HG03442 (cell line): ENCODE data around the gene VRK1.

Experiments used
- ATAC-seq: cut with Tn5 transposase; IDR thresholded peaks from one replicate; pipeline ENCODE4 v1.9.1; 2021; ENCODE audit warnings: mild to moderate bottlenecking, moderate library complexity; ENCODE audit not compliant: unreplicated experiment

The VRK1 gene

DNA sequence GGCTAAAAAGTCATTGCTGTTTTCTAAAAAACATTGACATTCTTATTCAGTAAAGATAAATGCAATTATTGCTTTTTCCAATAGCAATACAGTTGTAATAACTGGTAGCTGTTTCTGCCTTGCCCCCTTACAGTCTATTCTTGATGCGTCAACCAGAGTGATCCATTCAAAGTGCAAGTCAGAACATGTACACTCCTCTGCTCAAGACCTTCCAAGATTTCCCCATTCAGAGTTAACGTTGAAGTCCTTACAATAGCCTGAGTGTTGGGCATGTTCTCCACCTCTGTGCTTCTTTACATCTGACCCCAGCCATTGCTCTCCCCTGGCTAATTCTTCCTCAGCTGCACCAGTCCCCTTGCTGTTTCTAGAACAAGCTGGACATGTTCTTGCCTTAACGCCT, 24.3 kb downstream of the VRK1 start:
- no peak for ATAC-seq

DNA sequence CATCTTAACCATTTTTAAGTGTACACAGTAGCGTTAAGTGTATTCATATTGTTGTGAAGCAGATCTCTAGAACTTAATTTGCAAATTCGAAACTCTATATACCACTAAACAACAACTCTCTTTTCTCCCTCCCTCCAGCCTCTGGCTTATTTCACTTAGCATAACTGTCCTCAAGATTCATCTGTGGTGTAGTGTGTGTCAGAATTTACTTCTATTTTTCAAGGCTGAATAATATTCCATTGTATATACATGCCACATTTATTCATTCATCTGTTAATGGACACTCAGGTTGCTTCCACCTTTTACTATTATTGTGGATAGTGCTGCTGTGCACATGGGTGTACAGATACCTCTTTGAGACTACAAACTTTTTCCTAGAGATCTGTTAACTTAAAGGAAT, 26.5 kb downstream of the VRK1 start:
- no peak for ATAC-seq

DNA sequence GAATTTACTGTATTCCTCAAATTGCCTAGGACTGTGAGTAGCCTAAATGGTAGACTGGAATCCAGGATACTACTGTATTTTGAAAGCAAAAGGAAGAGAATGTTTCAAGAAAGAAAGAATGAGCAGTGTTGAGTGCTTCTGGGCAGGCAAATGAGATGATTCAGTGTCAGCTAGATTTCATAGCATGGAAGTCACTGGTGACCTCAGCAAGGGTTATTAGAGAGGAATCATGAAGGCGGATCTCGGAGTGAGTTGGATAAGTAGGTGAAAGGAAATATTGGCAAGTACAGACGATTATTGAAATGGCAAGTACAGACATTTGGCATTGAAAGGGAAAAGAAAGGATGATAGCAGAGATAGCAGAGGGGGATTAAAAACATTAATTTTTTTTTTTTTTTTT, 27.1 kb downstream of the VRK1 start:
- ATAC-seq: no peak

DNA sequence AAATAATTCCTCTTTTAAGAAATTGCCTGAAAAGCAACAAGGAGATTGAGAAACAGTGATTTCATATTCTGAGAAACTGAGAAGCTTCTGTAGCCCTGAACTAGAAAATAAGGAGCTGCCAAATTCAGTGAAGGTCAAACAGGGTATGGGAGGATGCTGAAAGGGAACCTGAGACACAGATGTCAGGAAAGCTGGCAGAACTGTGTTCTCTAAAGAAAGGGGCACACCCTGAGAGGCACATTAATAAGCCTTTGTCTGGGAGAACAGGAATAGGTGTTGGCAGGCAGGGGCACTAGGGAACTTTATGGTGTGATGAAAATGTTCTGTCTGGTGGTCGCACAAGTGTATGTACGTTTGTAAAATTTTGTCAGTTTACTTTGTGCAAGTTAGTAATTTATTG, 29.6 kb downstream of the VRK1 start:
- no peak for ATAC-seq

DNA sequence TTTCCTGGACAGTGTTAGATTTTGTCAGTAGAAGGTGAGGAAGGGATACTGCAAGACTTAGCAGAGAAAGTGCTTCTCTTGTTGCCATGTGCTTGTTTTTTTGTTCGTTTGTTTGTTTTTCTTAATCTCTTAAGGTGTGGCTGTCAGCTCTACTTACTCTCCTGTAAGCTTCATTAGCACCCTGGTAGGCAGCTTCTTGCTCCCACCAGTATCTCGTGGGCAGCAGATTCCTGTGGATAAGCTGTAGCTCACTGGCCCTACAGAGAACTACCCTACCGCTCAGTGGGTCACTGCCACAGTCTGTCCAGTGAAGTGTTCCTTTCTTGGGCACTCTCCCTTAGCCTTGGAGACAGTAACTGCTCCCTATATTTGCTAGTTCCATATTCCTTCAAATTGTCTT, 30.1 kb downstream of the VRK1 start:
- no peak for ATAC-seq

DNA sequence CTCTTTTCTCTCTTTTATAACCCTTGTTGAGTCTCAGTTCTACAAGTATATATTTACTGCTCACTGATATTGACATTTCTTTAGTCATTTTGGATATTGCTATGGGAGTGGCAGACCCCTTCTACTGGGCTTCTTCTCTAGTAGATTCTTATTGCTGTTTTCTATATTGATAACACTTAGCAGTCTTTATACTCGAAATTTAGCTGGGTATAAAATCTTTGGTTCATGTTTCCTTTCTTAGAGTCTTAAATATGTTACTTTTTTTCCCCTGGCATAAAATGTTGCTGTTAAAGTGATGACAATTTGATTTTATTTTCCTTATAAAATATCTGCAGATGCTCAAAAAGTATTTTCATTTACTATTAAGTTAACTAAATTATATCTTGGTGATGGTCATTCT, 32.6 kb downstream of the VRK1 start:
- no peak for ATAC-seq

DNA sequence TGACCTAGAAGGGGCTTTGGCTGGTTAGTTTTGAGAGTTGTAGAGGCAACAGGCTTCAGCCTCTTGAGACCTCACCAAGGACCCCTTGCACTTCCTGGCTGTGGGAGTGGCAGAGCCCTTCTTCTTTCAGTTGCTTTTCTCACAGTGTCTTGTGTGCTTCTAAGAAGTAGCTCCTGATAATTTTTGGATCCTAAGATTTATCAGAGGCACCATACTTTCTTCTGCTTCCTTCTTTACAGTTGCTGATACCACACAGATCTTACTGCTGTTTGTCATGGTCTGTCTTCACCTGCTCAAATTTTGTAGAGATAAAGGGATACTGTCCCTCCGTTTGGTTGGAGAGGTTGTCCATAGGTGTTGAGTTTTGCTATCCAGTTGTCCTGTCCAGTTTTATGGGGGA, 33.8 kb downstream of the VRK1 start:
- no peak for ATAC-seq

DNA sequence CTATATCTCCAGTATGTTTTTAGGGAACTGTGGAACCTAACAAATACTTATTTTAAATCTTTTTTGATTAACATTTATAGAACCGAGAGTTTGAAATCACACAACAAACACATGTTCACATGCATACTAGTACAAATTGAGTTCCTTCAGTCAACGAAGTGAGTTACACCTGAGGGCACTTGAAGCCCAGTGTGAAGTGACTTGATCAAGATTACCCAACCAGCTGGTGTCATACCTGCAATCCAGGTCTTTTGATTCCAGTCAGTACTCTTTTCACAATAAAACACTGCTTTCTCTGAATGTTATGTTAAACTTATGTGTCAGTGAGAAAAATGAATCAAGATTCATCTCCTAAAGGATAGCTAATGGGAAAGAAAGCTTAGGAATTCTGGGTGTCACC, 35.2 kb downstream of the VRK1 start:
- ATAC-seq: no peak

DNA sequence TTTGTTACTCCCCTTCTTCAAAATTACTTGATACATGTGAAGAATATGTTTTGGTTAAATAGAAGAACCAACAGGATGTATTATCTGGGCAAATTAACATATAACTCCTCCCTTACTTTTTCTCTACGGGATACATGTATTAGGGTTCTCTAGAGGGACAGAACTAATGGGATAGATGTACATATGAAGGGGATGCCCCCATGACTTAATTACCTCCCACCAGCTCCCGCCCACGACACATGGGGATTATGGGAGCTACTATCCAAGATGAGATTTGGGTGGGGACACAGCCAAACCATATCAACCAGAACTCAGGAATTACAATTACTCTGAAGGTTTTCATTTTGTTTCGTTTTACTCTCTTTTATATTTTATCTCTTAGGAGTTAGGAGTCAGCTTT, 41.3 kb downstream of the VRK1 start:
- ATAC-seq: no peak

DNA sequence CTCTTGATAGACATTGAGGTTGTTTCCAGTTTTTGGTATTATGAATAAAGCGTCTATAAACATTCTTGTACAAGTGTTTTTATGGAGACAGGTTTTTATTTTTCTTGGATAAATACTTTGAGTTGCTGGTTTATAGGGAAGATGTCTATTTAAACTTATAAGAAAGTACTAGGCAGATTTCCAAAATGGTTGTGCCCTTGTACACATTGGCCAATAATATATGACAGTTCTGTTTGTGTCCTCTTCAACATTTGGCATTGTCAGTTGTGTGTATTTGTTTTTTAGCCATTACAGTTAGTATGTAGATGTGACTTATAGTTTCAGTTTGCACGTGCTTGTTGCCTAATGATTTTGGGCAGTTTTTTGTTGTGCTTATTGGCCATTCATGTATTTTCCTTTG, 42.1 kb downstream of the VRK1 start:
- no peak for ATAC-seq

DNA sequence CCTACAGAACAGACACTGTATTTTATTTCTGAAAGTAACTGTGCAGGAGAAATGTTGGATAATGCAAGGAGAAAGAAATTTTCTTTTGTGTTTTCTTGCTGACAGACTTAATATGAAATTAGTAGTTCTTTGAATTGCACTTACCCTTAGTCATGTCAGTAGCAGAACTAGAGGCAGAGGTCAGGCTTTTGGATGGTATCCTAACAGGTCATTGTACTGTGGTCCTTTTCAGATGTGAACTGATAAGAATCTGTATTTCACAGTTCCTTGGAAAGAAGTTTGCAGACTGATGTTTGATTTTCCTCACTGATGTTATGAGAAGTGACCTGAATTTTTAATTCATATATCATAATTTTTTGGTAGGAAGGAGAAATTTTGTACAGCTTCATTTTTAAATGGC, 46.0 kb downstream of the VRK1 start:
- no peak for ATAC-seq

DNA sequence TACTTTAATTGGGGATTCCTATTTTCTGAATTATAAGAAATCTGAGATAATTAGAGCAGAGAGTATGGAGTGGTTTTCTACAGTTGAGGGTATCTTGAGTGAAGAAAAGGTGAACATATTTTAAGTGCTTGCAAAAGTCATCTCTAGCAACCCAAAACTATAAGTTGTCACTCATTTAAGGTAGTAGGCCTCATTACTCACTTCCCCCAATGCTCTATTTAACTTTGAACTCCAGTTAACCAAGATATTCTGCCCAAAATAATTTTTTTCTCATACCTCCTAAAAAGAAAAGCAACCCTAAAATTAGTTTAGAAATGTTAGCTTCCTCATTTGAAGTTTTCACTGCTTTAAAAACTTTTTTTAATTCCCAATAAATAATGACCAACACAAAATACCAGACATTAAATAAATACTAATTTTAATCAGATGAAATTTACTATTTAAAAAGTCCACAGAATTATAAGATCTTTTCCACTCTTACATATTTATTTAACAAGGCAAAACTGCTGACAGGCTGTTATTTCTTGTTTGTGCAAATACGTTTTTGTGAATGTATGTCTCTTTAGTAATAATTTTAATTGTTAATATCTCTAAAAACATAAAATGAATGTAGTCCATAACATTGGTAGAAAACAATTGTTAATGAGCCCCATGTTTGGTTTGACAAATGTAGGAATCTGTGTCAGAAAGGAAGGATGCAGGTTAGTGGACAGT, 47.8 kb downstream of the VRK1 start:
- ATAC-seq: no peak

DNA sequence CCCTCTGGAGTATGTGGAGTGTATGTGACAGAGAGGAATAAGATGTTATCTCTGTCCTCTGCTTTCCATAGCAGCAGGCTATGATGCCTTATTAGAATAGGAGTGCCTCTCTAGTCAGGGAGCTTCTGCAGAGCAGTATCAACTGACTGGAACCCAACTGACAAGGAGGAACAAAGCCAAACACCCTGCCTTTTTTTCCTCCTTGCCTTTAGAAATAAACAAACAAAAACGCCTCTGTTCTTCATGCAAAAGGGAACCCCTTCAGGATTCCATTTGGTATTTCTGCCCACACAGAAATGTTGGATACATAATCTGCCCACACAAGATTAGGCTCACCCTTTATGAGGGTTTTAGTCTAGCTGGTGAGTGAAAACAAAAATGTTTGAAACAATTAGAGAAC, 50.3 kb downstream of the VRK1 start:
- ATAC-seq: no peak

DNA sequence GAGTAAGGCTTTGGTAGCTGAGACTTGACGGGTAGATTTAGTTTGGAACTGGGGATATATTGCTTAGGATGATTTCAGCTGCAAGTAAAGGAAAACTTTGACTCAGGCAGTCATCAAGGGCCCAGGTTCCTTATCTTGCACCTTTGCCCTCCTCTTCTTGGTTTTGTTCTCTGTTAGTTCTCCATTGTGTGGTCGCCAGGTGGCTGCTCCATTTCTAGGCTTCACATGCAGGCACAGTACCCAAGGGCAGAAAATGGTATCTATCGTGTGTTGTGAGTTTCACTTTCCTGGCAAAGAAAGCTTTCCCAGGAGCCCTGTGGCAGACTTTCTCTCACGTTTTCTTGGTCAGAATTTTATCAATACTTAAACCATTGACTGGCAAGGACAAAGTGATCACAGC, 50.8 kb downstream of the VRK1 start:
- ATAC-seq: no peak

DNA sequence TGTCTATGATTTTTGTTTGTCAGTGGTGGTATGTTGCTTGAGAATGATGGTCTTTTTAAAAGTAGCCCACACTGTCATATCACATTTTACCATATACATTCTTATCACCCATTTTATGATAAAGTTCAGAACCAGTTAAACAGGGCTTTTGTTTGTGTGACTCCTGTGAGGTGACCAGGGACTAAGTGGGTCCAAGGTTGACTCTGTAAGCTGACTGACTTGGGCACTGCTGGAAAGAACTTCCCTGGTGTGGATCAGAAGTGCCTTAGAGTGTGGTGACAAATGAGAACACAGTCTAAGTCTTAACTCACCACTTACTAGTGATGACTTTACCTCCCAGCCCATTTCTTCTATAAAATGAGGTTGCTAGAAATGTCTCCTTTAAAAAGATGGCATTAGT, 52.6 kb downstream of the VRK1 start:
- no peak for ATAC-seq

DNA sequence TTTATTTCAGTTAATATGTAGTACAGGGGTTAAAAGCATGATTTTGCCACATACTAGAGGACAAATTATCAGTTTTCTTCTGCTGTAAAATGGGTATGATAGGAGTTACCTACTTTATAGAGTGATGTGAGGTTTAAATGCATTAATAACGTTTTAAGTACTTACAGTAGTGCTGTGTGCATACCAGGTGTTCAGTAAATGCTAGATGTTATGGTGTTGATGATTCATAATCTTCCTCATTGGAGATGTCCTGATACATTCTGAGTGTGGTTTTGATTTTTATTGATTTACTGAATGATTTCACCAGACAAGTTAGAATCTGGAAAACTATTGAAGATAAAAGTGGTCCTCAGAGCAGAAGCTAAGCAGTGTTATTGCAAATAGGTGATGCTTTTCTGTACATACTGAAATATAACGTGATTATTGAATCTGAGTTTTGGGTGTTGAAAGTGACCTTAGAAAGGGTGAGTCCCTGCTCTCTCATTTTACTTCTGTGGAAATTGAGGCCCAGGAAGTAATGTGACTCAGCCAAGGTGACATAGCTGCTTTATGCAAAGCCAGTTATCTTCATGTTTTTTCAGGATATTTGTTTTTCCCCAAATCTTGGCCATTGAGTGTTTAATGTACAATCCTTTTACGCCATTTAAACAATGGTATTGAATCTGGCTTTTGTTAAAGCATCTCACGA, 54.7 kb downstream of the VRK1 start:
- ATAC-seq: no peak

DNA sequence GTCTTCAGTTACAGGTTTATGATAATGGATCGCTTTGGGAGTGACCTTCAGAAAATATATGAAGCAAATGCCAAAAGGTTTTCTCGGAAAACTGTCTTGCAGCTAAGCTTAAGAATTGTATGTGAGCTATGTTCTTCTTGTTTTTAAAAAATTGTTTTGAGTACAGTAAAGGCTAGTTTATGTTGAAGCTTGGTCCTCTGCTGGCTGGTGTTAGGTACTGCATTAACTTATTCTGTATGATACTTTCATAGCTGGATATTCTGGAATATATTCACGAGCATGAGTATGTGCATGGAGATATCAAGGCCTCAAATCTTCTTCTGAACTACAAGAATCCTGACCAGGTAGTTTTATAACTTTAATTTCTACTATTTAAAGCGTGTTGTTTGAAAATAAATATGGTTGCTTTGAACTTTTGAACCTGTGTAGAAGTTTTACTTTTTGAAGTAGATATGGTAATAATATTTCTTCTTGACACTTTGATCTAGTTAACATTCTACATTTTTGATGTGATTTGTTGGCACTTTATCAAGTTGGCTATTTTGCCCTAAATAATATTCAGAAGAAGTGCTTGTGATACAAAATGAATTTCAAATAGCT, 55.7 kb downstream of the VRK1 start:
- ATAC-seq: peak; percentile 74

DNA sequence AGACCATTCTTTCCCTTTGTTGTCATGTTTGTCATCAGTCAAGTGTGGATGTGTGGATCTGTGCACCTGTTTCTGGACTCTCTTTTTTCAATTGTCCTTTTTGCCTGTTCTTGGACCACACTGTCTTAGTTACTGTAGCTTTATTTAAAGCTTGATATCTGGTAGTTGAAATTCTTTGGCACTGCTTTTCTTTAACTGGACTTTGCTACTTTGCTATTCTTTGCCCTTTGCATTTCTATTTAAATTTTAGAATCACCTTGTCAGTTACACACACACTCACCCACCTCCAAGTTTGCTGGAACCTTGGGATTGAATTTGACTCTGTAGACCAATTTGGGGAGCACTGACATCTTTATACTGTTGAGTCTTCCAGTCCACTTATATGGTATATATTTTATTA, 61.5 kb downstream of the VRK1 start:
- no peak for ATAC-seq

DNA sequence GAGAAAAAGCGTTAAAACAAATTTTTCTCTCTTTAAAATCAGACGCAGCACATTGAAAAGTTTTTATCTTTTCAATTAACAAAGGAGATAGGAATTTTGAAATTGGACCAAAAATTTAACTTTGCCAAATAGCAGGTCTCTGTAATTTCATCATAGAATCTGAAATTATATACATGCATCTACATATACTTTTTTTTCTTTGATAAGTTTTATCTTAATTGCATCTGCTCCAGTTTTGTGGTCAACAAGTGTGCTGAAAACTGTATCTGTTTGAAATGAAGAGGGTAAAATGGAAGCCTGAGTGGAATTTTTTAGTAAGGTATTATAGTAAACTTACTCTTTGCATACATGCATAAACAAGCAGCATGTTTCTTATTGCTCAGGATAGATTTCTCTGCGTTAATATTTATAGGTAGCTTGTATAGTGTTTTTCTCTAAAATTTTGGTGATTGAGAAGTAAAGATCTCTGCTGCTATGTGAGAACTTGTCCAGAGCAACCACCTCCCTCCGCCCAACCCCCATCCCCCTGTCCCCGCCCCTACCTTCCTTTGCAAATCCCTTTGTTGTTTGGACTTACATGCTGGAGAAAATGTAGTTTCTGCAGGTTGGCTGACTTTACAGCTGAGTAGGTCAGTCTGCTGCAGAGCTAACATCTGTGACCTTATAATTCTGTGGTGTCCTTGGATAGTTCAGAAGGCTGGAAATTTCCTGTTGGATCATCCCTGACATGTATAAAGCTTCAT, 64.6 kb downstream of the VRK1 start:
- no peak for ATAC-seq

DNA sequence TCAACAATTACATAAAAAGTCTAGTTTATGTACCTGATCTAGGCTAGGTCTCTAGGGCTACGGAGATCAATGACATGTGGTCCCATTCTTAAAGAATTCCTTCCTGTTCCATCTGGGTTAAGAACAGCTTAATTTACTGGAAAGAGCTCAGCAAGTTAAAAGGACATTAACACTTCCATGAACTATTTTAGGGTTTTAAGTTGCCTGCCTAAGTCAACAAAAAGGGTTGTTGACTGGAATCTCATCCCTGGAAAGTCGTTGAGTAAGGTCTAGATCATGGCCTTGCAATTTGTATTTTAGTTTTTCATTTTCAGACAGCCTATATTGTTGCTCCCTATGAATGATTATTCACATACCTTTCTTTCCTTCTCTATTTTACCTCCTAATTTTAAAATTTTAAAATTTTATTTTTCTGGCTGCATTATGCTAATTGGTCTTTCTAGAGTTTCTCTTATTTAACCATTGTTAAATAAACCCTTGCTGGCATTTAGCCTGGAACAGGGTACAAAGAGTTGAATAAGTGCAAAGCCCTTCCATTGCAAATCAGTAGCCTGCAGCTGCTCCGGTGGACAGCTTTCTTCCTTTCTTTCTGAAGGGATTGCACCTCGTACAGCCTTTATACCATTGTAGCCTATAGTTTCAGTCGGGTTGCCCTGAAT, 66.3 kb downstream of the VRK1 start:
- ATAC-seq: no peak

DNA sequence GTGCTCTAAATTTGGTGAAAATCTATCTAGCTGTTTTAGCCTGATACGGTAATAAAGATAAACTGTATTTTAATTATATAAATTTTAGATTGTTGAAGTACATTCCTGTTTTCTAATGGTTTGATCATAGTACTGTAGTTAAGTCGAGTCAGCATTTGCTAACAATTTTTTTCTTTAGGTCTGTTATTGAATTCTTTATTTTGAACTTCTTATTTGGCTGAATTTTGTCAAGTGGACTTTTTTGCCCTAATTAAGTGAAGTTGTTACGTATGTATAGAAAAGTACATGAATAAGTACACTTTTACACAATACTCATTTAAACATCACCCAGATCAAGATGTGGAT, 66.8 kb downstream of the VRK1 start:
- ATAC-seq: no peak
